Breast epithelium (tissue), 4 donors: ENCODE data around the gene ANAPC2. TPM values are rescaled to one million over a fixed set of nuclear protein-coding genes. Genes with fewer than 3 reads are reported as not detected.
A peak's percentile ranks its signal among the peaks of the same experiment; 100 is the strongest.

Experiments
- DNase-seq, 2 donors: peaks; one replicate each; pipeline ENCODE4 v3.0.0-alpha.2; 2019; ENCODE audit warnings: low spot score in 2 of 2
- H3K27ac ChIP-seq, 2 donors: fragments of 200-600 bp; sonication (generic) in 1 of 2; one replicate each; pipeline ENCODE4 v1.5.1; 2016 to 2019; ENCODE audit warnings: mild to moderate bottlenecking in 1 of 2
- H3K27me3 ChIP-seq, 2 donors: fragments of 200-600 bp; sonication (generic) in 1 of 2; one replicate each; pipeline versions ENCODE4 v1.5.1 to v1.6.0; 2017 to 2019; ENCODE audit warnings: control low read depth in 1 of 2, mild to moderate bottlenecking in 1 of 2
- H3K36me3 ChIP-seq: fragments of 200-600 bp; one replicate; pipeline ENCODE4 v1.5.1; 2019
- H3K4me1 ChIP-seq, 2 donors: fragments of 200-600 bp; sonication (generic); one replicate each; pipeline ENCODE4 v1.5.1; 2016 to 2019; ENCODE audit warnings: control low read depth in 1 of 2
- H3K4me3 ChIP-seq, 3 donors: fragments of 200-600 bp; sonication (generic); 1 replicate in 2 of 3; 2 replicates in 1 of 3; pipeline ENCODE4 v1.5.1; 2016 to 2019; ENCODE audit warnings: mild to moderate bottlenecking in 3 of 3, moderate library complexity in 2 of 3
- H3K9me3 ChIP-seq, 2 donors: fragments of 200-600 bp; sonication (generic) in 1 of 2; one replicate each; pipeline ENCODE4 v1.5.1; 2016 to 2019; ENCODE audit warnings: control low read depth in 1 of 2
- POLR2A ChIP-seq: fragments of 450-650 bp; IDR thresholded peaks from one replicate; pipeline ENCODE4 v1.6.1; 2016; ENCODE audit warnings: antibody characterized with exemption, mild to moderate bottlenecking, moderate library complexity
- POLR2AphosphoS5 ChIP-seq, 3 donors: sonication (generic); formaldehyde crosslinking; IDR thresholded peaks; one replicate each; pipeline ENCODE4 v1.6.1; 2017; ENCODE audit warnings: antibody characterized with exemption in 3 of 3
- intact Hi-C: fragments of 100-400 bp; cut with DNase I; formaldehyde crosslinking; loops from one replicate; pipeline ENCODE4 v1.15.1; 2023; ENCODE audit warnings: low total_unique reads
- total RNA-seq, 3 donors: library from RNA; depleted of rRNA; stranded (reverse); fragments of >200 nt; gene quantifications; one replicate each; pipeline ENCODE4 v1.1.0, GENCODE V29; 2016
- TF ChIP-seq, protein P1 (sequence below), 3 donors: fragments of 450-650 bp; IDR thresholded peaks; one replicate each; pipeline ENCODE4 v1.5.1; 2016 to 2017; ENCODE audit warnings: antibody characterized with exemption in 3 of 3, mild to moderate bottlenecking in 3 of 3, moderate library complexity in 3 of 3

ANAPC2 gene
- total RNA-seq, 3 donors from 2014 or later, result 32.0 to 35.7 (median 32.9) TPM

GRCh38 chr9:137213160-137214060 lies 25.1 kb upstream of the ANAPC2 start:
- peak overlapping the region in 2 of 3 donors; percentile 19 to 48 for H3K4me3 ChIP-seq
- intact Hi-C loops, result no loop called here
- H3K27me3 ChIP-seq, result no peaks in the 10 kb centered on the region
- H3K9me3 ChIP-seq, result no peaks in the 10 kb centered on the region
- peaks cover 0 to 17% of the 10 kb centered on the region in 2 donors for H3K4me1 ChIP-seq
- no peak for DNase-seq
- TF ChIP-seq POLR2AphosphoS5 (IDR thresholded peaks at IDR 0.05) (no peak), POLR2A (no peak)
- TF ChIP-seq, protein P1, sequence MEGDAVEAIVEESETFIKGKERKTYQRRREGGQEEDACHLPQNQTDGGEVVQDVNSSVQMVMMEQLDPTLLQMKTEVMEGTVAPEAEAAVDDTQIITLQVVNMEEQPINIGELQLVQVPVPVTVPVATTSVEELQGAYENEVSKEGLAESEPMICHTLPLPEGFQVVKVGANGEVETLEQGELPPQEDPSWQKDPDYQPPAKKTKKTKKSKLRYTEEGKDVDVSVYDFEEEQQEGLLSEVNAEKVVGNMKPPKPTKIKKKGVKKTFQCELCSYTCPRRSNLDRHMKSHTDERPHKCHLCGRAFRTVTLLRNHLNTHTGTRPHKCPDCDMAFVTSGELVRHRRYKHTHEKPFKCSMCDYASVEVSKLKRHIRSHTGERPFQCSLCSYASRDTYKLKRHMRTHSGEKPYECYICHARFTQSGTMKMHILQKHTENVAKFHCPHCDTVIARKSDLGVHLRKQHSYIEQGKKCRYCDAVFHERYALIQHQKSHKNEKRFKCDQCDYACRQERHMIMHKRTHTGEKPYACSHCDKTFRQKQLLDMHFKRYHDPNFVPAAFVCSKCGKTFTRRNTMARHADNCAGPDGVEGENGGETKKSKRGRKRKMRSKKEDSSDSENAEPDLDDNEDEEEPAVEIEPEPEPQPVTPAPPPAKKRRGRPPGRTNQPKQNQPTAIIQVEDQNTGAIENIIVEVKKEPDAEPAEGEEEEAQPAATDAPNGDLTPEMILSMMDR (IDR thresholded peaks at IDR 0.05), result no peak
- H3K36me3 ChIP-seq, result no peaks in the 10 kb centered on the region
- H3K27ac ChIP-seq, result peak overlapping the region in 1 of 2 donors; percentile 74

DNA sequence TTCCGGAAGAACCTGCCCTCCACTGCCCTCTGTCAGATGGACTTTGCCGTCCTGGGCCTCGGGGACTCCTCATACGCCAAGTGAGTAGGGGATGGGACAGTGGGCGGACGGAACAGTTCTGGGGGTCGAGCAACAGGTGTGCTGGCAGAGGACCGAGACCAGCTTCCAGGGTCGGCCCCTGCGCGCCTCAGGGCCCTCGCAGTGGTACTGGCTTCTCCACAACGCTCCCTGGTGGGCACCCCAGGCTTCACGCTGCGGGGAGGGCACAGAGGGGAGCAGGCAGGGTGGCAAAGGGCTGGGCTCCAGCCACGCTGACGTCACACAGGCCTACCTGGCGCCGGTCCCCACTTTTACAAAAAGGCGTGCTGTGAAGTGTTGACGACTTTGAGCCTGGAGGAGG lies 24.2 kb upstream of the ANAPC2 start:
- intact Hi-C loops, result no loop called here
- no peaks in the 10 kb centered on the region for H3K36me3 ChIP-seq

GRCh38 chr9:137211532-137211931 lies 23.2 kb upstream of the ANAPC2 start:
- no peaks in the 10 kb centered on the region for H3K36me3 ChIP-seq
- no peak for TF ChIP-seq POLR2AphosphoS5 (IDR thresholded peaks at IDR 0.05)
- no peak for TF ChIP-seq POLR2A
- TF ChIP-seq, protein P1 (IDR thresholded peaks at IDR 0.05), result no peak
- no peaks in the 10 kb centered on the region for H3K9me3 ChIP-seq
- no peaks in the 10 kb centered on the region for H3K27me3 ChIP-seq
- no peak overlapping the region for H3K27ac ChIP-seq
- no peak for DNase-seq
- H3K4me1 ChIP-seq, result peaks cover 1 to 6% of the 10 kb centered on the region in 2 donors
- H3K4me3 ChIP-seq, result no peak overlapping the region
- intact Hi-C loops, result no loop called here

More for the DNA sequence above, 24.2 kb upstream of the ANAPC2 start:
- TF ChIP-seq POLR2A, result no peak
- no peak for TF ChIP-seq POLR2AphosphoS5 (IDR thresholded peaks at IDR 0.05)
- TF ChIP-seq, protein P1 (IDR thresholded peaks at IDR 0.05), result no peak
- peak overlapping the region in 2 of 3 donors; percentile 19 to 48 for H3K4me3 ChIP-seq
- no peak for DNase-seq
- no peaks in the 10 kb centered on the region for H3K27me3 ChIP-seq
- peaks cover 0 to 8% of the 10 kb centered on the region in 2 donors for H3K4me1 ChIP-seq
- H3K27ac ChIP-seq, result no peak overlapping the region
- no peaks in the 10 kb centered on the region for H3K9me3 ChIP-seq

GRCh38 chr9:137206602-137207001 lies 18.2 kb upstream of the ANAPC2 start:
- peak overlapping the region in 2 of 3 donors; percentile 95 to 98 for H3K4me3 ChIP-seq

More at GRCh38 chr9:137206602-137207001, 18.2 kb upstream of the ANAPC2 start:
- Histone ChIP-seq H3K36me3 (no peaks in the 10 kb centered on the region), H3K4me1 (peaks cover 13 to 29% of the 10 kb centered on the region in 2 donors), H3K9me3 (no peaks in the 10 kb centered on the region), H3K27ac (no peak overlapping the region), H3K27me3 (no peaks in the 10 kb centered on the region)
- no peak for DNase-seq
- intact Hi-C loops, result loop anchor here (5.0 kb wide), 1 partner anchor 709 kb away; no protein-coding TSS in a partner anchor
- TF ChIP-seq POLR2A (no peak), POLR2AphosphoS5 (IDR thresholded peaks at IDR 0.05) (no peak)
- TF ChIP-seq, protein P1 (IDR thresholded peaks at IDR 0.05), result no peak
